Keratinocyte (primary cell): Measurements from ENCODE around the gene TADA2B. TPM values are rescaled to one million over a fixed set of nuclear protein-coding genes. Genes with fewer than 3 reads are reported as not detected.

Experiments
- DNase-seq: peaks from one replicate; pipeline ENCODE4 v3.0.0-alpha.2; 2011; ENCODE audit warnings: low read depth, missing footprints, low spot score
- FAIRE-seq: peaks from 2 replicates; lab custom pipeline; 2011; peaks lifted over from hg19 to GRCh38; lab: Jason Lieb, UNC
- H2AFZ ChIP-seq: 2 replicates; pipeline ENCODE4 v1.6.0; 2012; ENCODE audit warnings: low read length, control low read depth, inconsistent platforms; ENCODE audit not compliant: control insufficient read depth
- H3K27ac ChIP-seq: 2 replicates; pipeline ENCODE4 v1.5.1; 2011; ENCODE audit warnings: low read length; ENCODE audit not compliant: control insufficient read depth, insufficient read depth
- H3K27me3 ChIP-seq: 3 replicates; pipeline ENCODE4 v1.6.0; 2011; ENCODE audit warnings: low read length; ENCODE audit not compliant: control insufficient read depth, insufficient read depth; ENCODE audit errors: extremely low read depth
- H3K36me3 ChIP-seq, 2 experiments: 2 replicates in 1 of 2; 3 replicates in 1 of 2; pipeline ENCODE4 v1.5.1; 2011; ENCODE audit warnings: low read length in 2 of 2, mild to moderate bottlenecking in 1 of 2; ENCODE audit not compliant: control insufficient read depth in 2 of 2, insufficient read depth in 2 of 2; ENCODE audit errors: extremely low read depth in 1 of 2
- H3K4me1 ChIP-seq: 3 replicates; pipeline ENCODE4 v1.5.1; 2011; ENCODE audit warnings: low read length; ENCODE audit not compliant: control insufficient read depth, insufficient read depth; ENCODE audit errors: extremely low read depth
- H3K4me2 ChIP-seq: 3 replicates; pipeline ENCODE4 v1.6.0; 2011; ENCODE audit warnings: low read depth, low read length; ENCODE audit not compliant: control insufficient read depth, insufficient read depth; ENCODE audit errors: extremely low read depth
- H3K4me3 ChIP-seq, 3 experiments: fragments of 200-600 bp in 1 of 3; sonication (generic) in 1 of 3; 2 replicates in 2 of 3; 3 replicates in 1 of 3; pipeline ENCODE4 v1.5.1; 2011 to 2016; ENCODE audit warnings: low read length in 3 of 3, mild to moderate bottlenecking in 3 of 3, control low read depth in 2 of 3, inconsistent platforms in 1 of 3, low read depth in 1 of 3, mixed read lengths in 1 of 3, mixed run types in 1 of 3, moderate library complexity in 1 of 3; ENCODE audit not compliant: control insufficient read depth in 2 of 3, insufficient read depth in 2 of 3; ENCODE audit errors: extremely low read depth in 1 of 3
- H3K79me2 ChIP-seq: 2 replicates; pipeline ENCODE4 v1.6.0; 2012; ENCODE audit warnings: low read length; ENCODE audit not compliant: control insufficient read depth, insufficient read depth
- H3K9ac ChIP-seq: 3 replicates; pipeline ENCODE4 v1.6.0; 2011; ENCODE audit warnings: low read length; ENCODE audit not compliant: control insufficient read depth, insufficient read depth; ENCODE audit errors: extremely low read depth
- H3K9me1 ChIP-seq: 3 replicates; pipeline ENCODE4 v1.6.0; 2011; ENCODE audit warnings: low read length; ENCODE audit not compliant: control insufficient read depth, insufficient read depth; ENCODE audit errors: extremely low read depth
- H3K9me3 ChIP-seq: 2 replicates; pipeline ENCODE4 v1.5.1; 2012; ENCODE audit warnings: low read depth, low read length; ENCODE audit not compliant: control insufficient read depth
- H4K20me1 ChIP-seq: 3 replicates; pipeline ENCODE4 v1.6.0; 2011; ENCODE audit warnings: low read length; ENCODE audit not compliant: control insufficient read depth, insufficient read depth; ENCODE audit errors: extremely low read depth
- EZH2 ChIP-seq: IDR thresholded peaks from one replicate; pipeline ENCODE4 v1.6.1; 2012; ENCODE audit warnings: inconsistent platforms, mild to moderate bottlenecking, low read length, moderate library complexity
- dilution Hi-C: fragments of 300-500 bp; cut with MboI; formaldehyde crosslinking; loops from one replicate; pipeline ENCODE4 v1.7.0; 2020; ENCODE audit warnings: low sequenced_read_pairs; ENCODE audit not compliant: extremely low pct_ligation_motif_present
- polyA plus RNA-seq, 5 experiments: library from polyadenylated mRNA; depleted of rRNA in 3 of 5; stranded (reverse) in 3 of 5; stranded (forward) in 1 of 5; unstranded in 1 of 5; fragments of >200 nt; gene quantifications; 1 replicate in 1 of 5; 2 replicates in 3 of 5; 3 replicates in 1 of 5; pipeline versions ENCODE4 v1.2.1 to v1.2.3, GENCODE V29; 2011 to 2012; ENCODE audit warnings: missing spikeins in 2 of 5, low read depth in 1 of 5, low replicate concordance in 1 of 5
- TF ChIP-seq, protein P1 (sequence below), 3 experiments: IDR thresholded peaks in 1 of 3; conservative IDR thresholded peaks in 1 of 3; optimal IDR thresholded peaks in 1 of 3; 2 replicates in 2 of 3; 3 replicates in 1 of 3; pipeline versions ENCODE3 to v1.5.1; 2011; ENCODE audit warnings: low read length in 3 of 3, mild to moderate bottlenecking in 3 of 3, moderate library complexity in 2 of 3, control low read depth in 1 of 3, inconsistent platforms in 1 of 3; ENCODE audit not compliant: insufficient read depth in 2 of 3; ENCODE audit errors: extremely low read depth in 1 of 3

The TADA2B gene
- polyA plus RNA-seq, 1 donor (not counting 4 experiments of a cell fraction or from before 2014, with no cell fraction given) = 5.3 TPM

DNA sequence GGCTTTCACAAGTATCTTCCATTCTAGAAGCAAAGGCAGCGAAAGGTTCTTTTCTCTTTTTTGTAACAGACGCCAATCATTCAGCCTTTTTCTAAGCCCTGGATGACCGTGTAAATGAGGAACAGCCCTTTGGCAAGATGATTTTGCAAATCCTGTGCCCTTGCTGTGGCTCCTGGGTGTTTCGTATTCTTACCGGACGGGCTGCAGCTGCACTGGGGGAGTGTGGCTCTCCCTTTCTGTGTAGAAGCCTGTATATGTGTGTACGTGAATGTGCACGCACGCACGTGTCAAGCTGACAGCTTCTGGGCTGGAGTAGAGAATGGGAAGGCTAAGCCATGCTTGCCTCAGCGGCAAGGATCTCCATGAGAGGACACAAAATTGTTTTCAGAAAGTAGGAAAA, 16.5 kb downstream of the TADA2B start:
- no peak overlapping the region for H3K9ac ChIP-seq
- TF ChIP-seq, protein P1, sequence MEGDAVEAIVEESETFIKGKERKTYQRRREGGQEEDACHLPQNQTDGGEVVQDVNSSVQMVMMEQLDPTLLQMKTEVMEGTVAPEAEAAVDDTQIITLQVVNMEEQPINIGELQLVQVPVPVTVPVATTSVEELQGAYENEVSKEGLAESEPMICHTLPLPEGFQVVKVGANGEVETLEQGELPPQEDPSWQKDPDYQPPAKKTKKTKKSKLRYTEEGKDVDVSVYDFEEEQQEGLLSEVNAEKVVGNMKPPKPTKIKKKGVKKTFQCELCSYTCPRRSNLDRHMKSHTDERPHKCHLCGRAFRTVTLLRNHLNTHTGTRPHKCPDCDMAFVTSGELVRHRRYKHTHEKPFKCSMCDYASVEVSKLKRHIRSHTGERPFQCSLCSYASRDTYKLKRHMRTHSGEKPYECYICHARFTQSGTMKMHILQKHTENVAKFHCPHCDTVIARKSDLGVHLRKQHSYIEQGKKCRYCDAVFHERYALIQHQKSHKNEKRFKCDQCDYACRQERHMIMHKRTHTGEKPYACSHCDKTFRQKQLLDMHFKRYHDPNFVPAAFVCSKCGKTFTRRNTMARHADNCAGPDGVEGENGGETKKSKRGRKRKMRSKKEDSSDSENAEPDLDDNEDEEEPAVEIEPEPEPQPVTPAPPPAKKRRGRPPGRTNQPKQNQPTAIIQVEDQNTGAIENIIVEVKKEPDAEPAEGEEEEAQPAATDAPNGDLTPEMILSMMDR (optimal IDR thresholded peaks at IDR 0.05 in 1 of 3, IDR thresholded peaks at IDR 0.05 in 1 of 3, conservative IDR thresholded peaks at IDR 0.05 in 1 of 3; ENCODE audit: extremely low read depth in 1 of 3, insufficient read depth in 2 of 3, low read length in 3 of 3) = no peak
- no peak for TF ChIP-seq EZH2
- DNase-seq = no peak
- no peaks in the 10 kb centered on the region for H3K9me3 ChIP-seq
- no peaks in the 10 kb centered on the region for H3K27me3 ChIP-seq
- no peak overlapping the region for H3K4me3 ChIP-seq
- no peak overlapping the region for H2AFZ ChIP-seq
- H3K36me3 ChIP-seq = peaks cover 34 to 52% of the 10 kb centered on the region in 2 experiments
- H3K27ac ChIP-seq = no peak overlapping the region
- H3K4me2 ChIP-seq = no peak overlapping the region
- peaks cover 17% of the 10 kb centered on the region for H3K79me2 ChIP-seq
- dilution Hi-C loops = no loop called here
- FAIRE-seq = no peak
- no peaks in the 10 kb centered on the region for H3K4me1 ChIP-seq
- peaks cover 9% of the 10 kb centered on the region for H4K20me1 ChIP-seq
- no peaks in the 10 kb centered on the region for H3K9me1 ChIP-seq

- H3K27me3 ChIP-seq = no peaks in the 10 kb centered on the region
- peaks cover 34 to 49% of the 10 kb centered on the region in 2 experiments for H3K36me3 ChIP-seq
- no peak for FAIRE-seq
- TF ChIP-seq EZH2 = no peak
- TF ChIP-seq, protein P1 (optimal IDR thresholded peaks at IDR 0.05 in 1 of 3, IDR thresholded peaks at IDR 0.05 in 1 of 3, conservative IDR thresholded peaks at IDR 0.05 in 1 of 3; ENCODE audit: extremely low read depth in 1 of 3, insufficient read depth in 2 of 3, low read length in 3 of 3) = no peak
- H3K4me1 ChIP-seq = no peaks in the 10 kb centered on the region
- no peak overlapping the region for H3K4me3 ChIP-seq
- peaks cover 12% of the 10 kb centered on the region for H4K20me1 ChIP-seq
- H3K9me3 ChIP-seq = no peaks in the 10 kb centered on the region
- no peaks in the 10 kb centered on the region for H3K9me1 ChIP-seq
- no peak overlapping the region for H3K27ac ChIP-seq
- H2AFZ ChIP-seq = no peak overlapping the region
- no peak overlapping the region for H3K9ac ChIP-seq
- DNase-seq = no peak
- H3K79me2 ChIP-seq = peaks cover 26% of the 10 kb centered on the region
- H3K4me2 ChIP-seq = no peak overlapping the region
- dilution Hi-C loops = no loop called here
Observed at GRCh38 chr4:7060346-7061150, 17.4 kb downstream of the TADA2B start.
